Right lung (tissue), 5 donors: Measurements from ENCODE around the gene TCF12. TPM values are rescaled to one million over a fixed set of nuclear protein-coding genes. Genes with fewer than 3 reads are reported as not detected.

Experiments used
- DNase-seq, 2 donors: peaks; one replicate each; pipeline ENCODE4 v3.0.0-alpha.2; 2013
- polyA plus RNA-seq, 5 donors: library from polyadenylated mRNA; unstranded; fragments of 120-200 nt; gene quantifications; one replicate each; pipeline versions ENCODE4 v1.2.1 to v1.2.3, GENCODE V29; 2013; ENCODE audit warnings: inconsistent platforms in 1 of 5, low replicate concordance in 1 of 5; ENCODE audit not compliant: insufficient read length in 5 of 5, insufficient read depth in 1 of 5

TCF12 gene
- polyA plus RNA-seq, 5 donors = 84.2 to 169 (median 148) TPM

DNA sequence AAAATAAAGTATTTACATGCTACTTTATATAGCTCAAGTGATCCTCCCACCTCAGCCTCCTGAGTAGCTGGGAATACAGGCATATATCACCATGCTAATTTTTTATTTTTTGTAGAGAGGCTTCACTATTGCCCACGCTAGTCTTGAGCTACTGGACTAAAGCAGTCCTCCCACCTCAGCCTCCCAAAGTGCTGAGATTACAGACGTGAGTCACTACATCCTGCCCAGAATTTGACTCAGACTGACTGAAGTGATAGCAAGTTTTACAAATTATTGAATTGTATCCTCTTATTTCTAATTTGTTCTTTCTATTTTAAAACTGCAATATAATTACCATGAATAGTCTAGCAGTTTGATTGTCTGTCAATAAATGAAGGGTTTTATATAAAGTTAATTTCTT is 247.5 kb downstream of the TCF12 start:
- no peak for DNase-seq

- DNase-seq = no peak
Observed at GRCh38 chr15:57167821-57168395, 249.5 kb downstream of the TCF12 start.

DNA sequence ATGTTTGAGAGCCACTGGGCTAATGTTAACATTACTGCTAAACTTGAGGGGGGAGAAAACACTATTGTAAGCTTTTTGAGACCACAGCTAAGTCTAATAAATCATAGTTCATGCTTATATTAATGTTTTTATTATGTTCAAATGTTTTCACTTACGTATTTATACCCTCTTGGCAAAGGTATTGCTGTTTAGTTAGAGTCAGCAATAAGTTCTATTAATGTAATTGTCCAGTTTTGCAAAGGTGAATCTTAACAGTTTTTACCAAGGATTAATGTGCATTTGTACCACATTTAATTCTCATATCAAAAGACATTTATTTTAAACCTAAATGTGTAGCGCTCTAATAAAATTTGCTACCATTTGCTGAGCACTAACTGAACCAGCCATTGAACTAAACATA is 251.2 kb downstream of the TCF12 start:
- DNase-seq = no peak

- no peak for DNase-seq
Observed at GRCh38 chr15:57171426-57171825, 253.0 kb downstream of the TCF12 start.

DNA sequence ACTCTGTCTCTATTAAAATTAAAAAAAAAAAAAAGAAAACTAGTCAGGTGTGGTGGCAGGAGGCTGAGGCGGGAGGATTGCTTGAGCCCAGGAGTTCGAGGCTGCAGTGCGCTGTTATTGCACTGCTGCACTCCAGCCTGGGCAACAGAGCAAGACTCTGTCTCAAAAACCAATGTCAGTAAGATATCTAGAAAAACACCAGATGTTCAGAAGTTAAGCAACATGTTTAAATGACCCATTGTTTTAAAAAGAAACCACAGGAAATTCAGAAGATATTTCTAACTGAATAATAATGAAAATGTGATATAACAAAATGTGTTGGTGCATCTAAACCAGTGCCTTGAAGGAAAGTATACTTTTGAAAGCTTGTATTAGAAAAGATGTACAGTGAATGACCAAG is 254.5 kb downstream of the TCF12 start:
- DNase-seq = no peak

- no peak for DNase-seq
Observed at GRCh38 chr15:57183041-57183440, 264.6 kb downstream of the TCF12 start.

DNA sequence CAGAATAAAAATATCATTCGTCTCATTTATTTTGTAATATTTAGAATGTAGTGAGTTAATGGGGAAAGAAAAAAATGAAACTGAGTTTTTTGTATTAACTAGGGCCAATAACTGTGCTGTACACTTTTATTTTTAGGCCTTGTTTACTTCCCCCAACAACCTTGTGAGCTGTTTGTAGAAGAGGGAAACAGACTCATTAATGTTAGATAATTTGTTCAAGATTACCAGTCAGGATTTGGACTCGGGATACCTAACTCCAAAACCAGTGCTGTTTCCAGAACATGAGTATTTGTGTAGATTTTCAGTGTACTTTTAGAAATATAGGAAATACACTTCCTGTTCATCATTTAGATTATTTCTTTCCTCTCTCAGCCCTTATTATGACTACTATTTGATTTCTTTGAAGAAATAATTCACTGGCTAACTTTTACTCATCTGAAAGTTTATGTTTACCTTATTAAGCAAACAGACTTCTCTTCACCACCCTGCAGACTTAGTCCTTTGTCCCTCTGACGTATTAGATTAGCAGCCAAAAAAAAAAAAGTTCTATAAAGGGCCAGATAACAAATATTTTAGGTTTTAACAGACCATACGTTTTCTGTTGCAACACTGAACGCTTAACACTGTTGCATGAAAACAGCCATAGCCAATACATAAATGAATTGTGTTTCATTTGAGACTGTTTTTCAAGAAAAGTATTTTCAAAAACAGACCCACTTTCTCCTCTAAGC is 265.3 kb downstream of the TCF12 start:
- DNase-seq = peak in 1 of 2 donors; percentile 32

GRCh38 chr15:57184502-57184901 is 266.1 kb downstream of the TCF12 start:
- DNase-seq = no peak

DNA sequence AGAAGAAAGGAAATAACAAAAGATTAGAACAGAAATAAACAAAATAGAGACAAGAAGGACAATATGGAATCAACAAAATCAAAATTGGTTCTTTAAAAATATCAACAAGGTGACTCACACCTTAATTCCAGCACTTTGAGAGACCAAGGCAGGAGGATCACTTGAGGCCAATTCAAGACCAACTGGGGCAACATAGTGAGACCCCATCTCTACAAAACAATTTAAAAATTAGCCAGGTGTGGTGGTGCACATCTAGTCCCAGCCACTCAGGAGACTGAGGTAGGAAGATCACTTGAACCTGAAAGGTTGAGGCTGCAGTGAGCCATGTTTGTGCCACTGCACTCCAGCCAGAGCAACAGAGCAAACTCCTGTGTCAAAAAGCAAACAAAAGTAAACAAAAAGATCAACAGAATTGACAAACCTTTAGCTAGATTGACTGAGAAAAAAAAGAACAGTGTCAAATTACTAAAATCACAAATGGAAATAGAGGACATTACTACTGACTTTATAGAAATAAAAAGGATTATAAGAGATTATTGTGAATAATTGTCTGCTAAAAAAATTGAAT is 267.1 kb downstream of the TCF12 start:
- no peak for DNase-seq

DNA sequence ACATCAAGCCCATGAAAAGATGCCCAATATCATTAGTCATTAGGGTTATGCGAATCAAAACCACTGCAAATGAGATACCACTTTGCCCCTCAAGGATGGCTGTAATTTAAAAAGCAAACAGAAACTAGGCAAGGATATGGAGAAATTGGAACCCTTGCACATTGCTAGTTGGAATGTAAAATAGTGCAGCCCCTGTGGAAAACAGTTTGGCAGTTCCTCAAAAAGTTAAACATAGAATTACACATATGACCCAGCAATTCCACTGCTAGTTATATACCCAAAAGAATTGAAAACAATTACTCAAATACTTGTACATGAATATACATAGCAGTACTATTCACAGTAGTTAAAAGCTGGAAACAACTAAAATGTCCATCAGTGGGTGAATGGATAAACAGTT is 271.0 kb downstream of the TCF12 start:
- no peak for DNase-seq

GRCh38 chr15:57190208-57190607 is 271.8 kb downstream of the TCF12 start:
- DNase-seq = no peak

- no peak for DNase-seq
Observed at GRCh38 chr15:57193161-57193560, 274.7 kb downstream of the TCF12 start.

- peak; percentile 78 to 82 for DNase-seq
Observed at GRCh38 chr15:57195326-57195725, 276.9 kb downstream of the TCF12 start.

DNA sequence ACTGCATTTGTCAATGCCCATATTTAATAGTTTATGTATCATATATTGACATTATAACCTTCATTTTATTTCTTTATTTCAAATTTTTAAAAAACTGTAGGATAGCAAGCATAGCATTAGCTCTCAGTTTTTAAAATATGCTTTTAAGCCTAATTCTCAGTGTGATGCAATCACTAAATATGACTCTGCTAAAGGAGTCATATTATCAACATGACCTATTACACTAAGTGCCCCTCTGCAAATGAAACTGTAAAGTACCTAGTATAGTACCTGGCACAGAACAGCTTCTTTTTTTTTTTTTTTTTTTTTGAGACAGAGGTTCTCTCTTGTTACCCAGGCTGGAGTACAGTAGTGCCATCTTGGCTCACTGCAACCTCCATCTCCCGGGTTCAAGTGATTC is 278.4 kb downstream of the TCF12 start:
- DNase-seq = no peak

GRCh38 chr15:57198131-57198530 is 279.7 kb downstream of the TCF12 start:
- DNase-seq = no peak

GRCh38 chr15:57198654-57199291 is 280.3 kb downstream of the TCF12 start:
- no peak for DNase-seq

DNA sequence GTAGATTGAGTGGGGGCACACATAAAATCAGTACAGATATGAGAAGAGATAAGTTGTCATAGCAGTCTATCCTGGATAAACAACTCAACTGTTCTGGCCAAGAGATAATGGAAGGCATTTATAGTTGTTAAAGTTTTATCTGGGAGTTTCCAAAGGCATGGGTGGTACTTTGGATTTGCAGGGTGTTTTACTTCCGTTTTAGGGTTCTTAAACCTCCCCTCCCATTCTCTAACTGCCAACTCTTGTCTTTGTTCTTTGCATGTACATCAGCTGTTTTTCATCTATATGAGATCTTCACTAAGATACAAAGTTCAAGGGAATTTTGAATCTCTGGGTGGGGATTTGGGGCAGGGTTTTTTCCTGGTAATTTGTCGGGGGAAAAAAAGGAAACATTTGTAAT is 283.1 kb downstream of the TCF12 start:
- no peak for DNase-seq

- no peak for DNase-seq
Observed at GRCh38 chr15:57203906-57204305, 285.5 kb downstream of the TCF12 start.

DNA sequence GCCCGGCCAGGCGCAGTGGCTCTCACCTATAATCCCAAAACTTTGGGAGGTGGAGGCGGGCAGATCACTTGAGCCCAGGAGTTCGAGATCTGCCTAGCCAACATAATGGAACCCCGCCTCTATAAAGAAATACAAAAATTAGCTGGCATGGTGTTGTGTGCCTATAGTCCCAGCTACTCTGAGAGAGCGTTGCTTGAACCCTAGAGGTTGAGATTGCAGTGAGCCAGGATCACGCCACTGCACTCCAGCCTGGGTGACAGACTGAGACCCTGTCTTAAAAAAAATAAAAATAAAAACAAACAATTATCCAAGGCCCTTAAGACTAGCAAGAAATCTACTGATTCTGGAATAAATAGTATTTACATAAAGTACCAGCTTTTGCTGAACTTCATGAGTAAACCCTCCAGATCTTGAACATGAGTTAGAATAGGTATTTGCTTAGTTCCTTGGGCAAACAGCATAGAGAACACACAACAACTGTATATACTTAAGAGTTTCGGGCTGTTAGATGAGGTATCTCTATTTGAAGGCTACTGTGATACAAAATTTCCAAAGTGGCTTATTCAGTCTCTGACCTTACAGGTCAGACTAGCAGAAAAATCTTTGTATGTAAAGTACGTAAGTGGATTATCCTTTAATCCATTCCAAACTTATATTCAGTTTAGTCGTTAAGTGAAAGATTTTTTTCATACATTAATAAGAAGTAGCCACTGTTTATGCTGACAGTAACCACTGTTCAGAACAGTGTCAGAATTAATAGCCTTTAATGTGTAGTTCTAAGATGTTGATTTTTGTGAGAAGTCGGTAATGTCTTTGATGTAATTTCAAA is 286.8 kb downstream of the TCF12 start:
- DNase-seq = no peak

GRCh38 chr15:57205996-57206395 is 287.6 kb downstream of the TCF12 start:
- DNase-seq = no peak

DNA sequence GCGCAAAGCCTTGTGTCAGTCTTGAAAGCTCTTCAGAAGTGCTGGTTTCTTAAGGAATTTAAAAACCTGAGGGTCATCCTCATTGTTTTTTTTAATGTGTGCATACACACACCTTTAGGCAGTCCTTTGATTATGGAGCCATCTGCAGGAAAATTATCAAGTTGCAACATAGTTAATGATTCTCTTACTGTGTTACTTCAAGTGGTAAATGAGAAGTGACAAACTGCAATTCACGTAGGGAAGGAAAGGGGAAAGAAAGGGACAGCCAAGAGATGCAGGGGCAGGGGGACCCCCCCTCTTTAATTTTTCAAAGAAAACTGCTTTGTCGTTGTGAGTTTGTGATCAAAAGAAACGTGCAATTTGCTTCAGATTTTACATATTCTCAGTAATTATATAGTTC is 295.4 kb downstream of the TCF12 start:
- no peak for DNase-seq

- no peak for DNase-seq
Observed at GRCh38 chr15:57215326-57215725, 296.9 kb downstream of the TCF12 start.
